A172 (cell line): ENCODE measurements around the gene PGA5. TPM values are rescaled to one million over a fixed set of nuclear protein-coding genes. Genes with fewer than 3 reads are reported as not detected.
"Not testable (repeated sequence)": the region's sequence is repeated elsewhere in the genome, so short reads cannot be mapped to it uniquely, and the experiment has no call there.

Experiments
- DNase-seq: peaks from one replicate; pipeline ENCODE4 v3.0.0-alpha.2; 2015; ENCODE audit warnings: low spot score
- total RNA-seq: library from RNA; depleted of rRNA; stranded (reverse); fragments of >200 nt; shearing (Covaris generic); gene quantifications from 2 replicates; pipeline ENCODE4 v1.2.3, GENCODE V29; 2014

The PGA5 gene
- total RNA-seq, 1 experiment from 2014 or later: not detected

DNA sequence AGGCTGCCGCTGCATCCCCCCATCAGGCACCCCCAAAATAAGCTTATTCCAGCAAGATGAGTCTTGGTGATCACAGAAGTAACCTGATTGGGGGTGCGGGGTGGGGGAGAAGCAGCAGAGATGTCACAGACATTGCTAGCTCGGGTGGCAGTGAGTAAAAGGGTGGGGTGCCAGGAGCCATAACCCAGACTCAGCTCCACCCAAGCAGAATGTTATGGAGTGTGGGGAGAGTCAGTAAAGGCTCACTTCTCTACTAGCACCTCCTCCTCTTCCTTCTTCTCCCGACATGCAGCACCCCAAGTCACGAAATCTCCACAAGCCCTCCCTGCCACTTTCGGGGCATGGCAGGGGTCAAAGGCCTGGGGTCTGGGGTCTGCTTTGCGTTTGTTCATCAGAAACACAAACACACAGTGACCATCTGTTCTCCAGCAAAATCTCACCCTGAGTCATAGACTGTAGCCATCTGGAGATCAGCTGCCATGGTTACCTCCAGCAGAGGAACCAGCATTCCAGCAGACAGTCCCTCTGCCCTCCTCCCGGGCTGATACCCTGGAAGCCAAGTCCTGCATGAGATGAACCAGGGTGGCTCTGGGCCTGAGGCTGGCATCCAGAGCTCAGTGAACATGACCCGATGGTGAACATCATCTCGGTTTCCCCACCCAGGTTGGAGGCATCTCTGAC, 14.4 kb upstream of the PGA5 start:
- DNase-seq: not testable (repeated sequence)

DNA sequence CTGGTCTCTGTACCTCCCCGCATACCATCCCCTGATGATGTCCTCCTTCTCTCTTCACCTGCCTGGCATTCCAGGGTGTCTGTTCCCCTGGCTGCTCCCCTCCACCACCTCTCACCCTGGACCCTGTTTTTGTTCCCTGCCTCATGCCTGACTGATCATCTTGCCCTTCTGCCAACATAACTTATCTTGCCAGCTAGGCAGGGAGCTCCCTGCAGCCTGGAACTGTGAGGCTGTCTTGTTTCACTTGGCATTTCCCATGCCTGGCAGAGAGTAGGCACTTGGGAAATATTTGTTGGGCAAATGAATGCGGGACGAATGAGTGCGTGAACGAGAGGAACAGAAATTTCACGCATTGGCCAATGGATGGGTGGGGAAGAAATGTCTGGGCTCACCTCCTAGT, 11.5 kb upstream of the PGA5 start:
- DNase-seq: not testable (repeated sequence)

DNA sequence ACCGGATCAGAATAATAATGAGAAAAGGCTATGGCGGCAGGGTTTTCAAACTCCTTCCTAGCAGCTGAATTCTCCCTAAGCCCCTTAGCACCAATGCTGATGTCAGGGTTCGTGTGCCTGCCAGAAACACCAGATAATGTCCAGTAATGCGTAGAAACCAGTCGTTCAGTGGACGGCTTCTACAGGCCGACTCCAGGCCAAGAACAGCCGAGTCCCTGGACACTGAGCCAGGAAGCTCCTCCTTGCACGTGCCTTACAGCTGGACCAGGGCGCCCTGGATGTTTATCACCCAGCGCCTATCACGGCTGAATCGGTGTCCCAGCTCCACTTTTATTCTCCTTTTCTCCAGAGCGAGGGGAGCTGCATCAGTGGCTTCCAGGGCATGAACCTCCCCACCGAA, 9.9 kb upstream of the PGA5 start:
- not testable (repeated sequence) for DNase-seq

DNA sequence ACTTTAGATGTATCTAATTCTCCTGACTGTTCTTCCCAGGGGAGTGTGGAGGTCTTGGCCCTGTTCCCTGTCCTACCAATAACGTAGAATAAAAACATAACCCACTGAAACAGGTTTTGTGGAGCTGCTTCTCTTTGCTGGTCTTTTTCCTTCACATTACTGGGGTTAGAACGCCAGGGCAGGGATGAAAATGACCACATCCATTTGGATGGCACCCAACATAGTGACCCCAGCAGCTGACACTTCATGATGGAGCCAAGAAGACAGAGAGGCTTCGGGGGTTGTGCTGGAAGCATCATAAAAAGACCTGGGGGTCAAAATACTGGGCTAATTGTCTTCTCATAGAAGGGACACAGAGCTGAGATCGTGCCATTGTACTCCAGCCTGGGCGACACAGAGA, 9.4 kb upstream of the PGA5 start:
- DNase-seq: not testable (repeated sequence)

DNA sequence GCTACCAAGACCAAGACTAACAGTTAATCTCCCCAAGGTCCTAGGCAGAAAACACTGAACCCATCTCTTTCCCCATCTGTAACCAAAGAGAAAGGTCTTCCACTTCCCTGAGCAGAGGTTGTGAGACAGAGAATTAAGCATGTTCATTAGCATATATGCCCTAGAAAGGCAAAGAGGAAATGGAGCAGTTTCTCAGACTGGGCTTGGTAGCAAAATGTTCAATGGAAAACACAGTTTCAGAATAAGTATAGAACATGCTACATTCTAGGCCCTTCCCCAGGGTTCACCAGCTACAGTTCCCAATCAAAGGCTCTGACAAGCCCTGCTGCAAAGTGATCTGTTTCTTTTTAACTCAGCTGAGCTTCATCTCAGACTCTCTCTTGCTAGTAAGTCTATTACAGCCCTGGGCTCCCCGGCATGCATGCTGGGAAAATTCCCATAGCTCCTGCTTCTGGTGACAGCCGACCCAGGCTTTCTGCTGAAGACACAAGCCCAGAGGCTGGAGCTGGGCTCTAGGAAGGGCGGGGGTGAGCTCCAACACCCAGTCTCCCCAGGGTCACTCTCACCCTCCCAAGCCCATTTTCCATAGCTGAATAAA, 8.3 kb upstream of the PGA5 start:
- not testable (repeated sequence) for DNase-seq

DNA sequence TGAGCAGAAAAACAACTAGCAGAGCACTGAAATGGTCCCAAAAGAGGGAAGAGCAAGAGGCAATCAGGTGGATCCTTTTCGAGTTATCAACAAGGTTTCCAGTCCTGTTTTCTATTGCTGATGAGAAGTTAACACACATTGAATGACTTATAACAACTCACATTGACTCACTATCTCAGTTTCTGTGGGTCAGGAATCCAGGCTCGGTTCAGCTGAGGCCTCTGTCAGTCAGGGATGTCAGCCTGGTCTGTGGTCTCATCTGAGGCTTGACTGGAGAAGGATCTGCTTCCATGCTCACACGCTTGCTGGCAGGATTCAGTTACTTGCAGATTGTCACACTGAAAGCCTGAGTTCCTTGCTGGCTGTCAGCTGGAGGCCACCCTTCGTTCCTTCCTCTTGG, 3.8 kb upstream of the PGA5 start:
- DNase-seq: not testable (repeated sequence)

DNA sequence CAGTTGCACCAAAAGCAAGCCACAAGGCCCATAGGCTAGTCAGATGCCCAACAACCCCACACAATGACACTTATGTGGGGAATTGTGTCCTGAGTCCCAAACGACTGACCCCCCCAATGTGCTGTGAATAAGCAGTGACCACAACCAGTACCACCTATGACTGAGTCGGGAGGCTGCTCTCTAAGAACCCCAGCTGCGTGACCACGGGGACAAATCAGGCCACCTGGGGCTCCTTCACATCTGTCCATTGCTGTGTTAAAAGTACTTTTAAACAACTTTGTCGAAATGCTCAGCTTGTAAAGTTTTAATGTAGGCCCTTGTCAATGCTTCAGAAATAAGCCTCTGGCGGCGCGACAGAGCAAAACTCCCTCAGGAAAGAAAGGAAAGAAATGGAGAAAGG, 687 bp upstream of the PGA5 start:
- DNase-seq: not testable (repeated sequence)

DNA sequence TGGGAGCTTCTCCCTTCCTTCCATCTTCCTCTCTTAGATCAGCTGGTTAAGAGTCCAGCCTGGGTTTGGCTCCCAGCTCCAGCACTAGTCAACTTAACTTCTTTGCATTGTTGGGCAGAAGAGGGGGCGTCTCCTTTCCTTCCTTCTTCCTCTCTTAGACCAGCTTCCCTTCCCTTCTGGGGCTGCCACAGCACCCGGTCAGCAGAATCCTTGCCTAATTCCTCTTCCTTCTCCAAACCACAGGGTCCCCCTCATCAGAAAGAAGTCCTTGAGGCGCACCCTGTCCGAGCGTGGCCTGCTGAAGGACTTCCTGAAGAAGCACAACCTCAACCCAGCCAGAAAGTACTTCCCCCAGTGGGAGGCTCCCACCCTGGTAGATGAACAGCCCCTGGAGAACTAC, 551 bp downstream of the PGA5 start:
- DNase-seq: not testable (repeated sequence)

DNA sequence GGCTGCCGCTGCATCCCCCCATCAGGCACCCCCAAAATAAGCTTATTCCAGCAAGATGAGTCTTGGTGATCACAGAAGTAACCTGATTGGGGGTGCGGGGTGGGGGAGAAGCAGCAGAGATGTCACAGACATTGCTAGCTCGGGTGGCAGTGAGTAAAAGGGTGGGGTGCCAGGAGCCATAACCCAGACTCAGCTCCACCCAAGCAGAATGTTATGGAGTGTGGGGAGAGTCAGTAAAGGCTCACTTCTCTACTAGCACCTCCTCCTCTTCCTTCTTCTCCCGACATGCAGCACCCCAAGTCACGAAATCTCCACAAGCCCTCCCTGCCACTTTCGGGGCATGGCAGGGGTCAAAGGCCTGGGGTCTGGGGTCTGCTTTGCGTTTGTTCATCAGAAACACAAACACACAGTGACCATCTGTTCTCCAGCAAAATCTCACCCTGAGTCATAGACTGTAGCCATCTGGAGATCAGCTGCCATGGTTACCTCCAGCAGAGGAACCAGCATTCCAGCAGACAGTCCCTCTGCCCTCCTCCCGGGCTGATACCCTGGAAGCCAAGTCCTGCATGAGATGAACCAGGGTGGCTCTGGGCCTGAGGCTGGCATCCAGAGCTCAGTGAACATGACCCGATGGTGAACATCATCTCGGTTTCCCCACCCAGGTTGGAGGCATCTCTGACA, 4.4 kb downstream of the PGA5 start:
- DNase-seq: not testable (repeated sequence)

DNA sequence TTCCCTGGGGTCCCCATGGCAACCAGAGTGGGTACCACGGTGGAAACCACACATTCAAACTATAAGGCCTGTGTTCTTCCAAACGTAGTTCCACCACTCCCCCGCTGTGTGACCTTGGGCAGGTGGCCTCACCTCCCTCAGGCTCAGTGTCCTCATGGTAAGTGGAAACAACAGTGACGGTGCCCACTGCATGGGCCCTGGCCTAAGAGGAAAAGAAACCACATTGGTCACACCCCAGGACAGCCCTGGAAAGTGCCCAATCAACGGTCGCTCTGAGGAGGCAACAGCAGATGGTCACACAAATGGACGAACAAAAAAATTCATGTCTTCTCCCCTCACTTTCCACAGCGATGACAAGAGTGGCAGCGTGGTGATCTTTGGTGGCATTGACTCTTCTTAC, 7.1 kb downstream of the PGA5 start:
- DNase-seq: not testable (repeated sequence)

DNA sequence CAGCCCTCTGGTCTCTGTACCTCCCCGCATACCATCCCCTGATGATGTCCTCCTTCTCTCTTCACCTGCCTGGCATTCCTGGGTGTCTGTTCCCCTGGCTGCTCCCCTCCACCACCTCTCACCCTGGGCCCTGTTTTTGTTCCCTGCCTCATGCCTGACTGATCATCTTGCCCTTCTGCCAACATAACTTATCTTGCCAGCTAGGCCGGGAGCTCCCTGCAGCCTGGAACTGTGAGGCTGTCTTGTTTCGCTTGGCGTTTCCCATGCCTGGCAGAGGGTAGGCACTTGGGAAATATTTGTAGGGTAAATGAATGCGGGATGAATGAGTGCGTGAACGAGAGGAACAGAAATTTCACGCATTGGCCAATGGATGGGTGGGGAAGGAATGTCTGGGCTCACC, 8.2 kb downstream of the PGA5 start:
- not testable (repeated sequence) for DNase-seq

DNA sequence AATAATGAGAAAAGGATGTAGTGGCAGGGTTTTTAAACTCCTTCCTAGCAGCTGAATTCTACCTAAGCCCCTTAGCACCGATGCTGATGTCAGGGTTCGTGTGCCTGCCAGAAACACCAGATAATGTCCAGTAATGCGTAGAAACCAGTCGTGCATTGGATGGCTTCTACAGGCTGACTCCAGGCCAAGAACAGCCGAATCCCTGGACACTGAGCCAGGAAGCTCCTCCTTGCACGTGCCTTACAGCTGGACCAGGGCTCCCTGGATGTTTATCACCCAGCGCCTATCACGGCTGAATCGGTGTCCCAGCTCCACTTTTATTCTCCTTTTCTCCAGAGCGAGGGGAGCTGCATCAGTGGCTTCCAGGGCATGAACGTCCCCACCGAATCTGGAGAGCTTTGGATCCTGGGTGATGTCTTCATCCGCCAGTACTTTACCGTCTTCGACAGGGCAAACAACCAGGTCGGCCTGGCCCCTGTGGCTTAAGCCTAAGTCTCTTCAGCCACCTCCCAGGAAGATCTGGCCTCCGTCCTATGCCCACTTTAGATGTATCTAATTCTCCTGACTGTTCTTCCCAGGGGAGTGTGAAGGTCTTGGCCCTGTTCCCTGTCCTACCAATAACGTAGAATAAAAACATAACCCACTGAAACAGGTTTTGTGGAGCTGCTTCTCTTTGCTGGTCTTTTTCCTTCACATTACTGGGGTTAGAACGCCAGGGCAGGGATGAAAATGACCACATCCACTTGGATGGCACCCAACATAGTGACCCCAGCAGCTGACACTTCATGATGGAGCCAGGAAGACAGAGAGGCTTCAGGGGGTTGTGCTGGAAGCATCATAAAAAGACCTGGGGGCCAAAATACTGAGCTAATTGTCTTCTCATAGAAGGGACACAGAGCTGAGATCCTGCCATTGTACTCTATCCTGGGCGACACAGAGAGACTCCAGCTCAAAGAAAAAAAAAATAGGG, 10.1 kb downstream of the PGA5 start:
- not testable (repeated sequence) for DNase-seq

DNA sequence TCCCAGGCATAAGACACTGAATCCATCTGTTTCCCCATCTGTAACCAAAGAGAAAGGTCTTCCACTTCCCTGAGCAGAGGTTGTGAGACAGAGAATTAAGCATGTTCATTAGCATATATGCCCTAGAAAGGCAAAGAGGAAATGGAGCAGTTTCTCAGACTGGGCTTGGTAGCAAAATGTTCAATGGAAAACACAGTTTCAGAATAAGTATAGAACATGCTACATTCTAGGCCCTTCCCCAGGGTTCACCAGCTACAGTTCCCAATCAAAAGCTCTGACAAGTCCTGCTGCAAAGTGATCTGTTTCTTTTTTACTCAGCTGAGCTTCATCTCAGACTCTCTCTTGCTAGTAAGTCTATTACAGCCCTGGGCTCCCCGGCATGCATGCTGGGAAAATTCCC, 11.4 kb downstream of the PGA5 start:
- DNase-seq: not testable (repeated sequence)

DNA sequence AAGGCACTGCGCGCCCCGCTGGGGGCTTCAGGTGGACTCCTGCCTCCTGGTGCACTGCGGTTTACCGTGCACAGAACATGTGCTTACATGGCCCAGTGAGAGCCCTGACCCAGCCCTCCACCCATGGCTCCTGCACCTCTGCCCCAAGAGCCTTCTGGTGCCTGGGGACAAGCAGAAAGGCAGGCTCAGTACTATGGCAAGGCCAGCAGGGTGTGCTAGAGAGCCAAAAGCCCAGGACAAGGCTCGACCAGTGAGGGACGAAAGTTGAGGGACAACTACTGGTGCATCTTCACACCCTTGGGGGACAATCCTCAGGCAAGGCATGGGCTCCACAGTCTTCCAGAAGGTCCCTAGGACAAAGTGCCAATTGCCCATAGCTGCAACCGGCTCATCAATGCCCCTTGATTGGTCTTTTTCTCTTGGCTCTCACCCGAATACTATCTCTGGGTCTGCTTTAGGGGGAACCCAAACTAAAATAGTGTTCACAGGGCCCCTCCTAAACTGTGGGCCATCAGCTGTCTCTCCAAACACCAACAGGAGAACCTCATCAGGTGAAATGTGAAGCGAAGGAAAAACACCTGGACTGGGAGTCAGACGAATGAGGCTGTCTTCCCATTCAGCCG, 13.5 kb downstream of the PGA5 start:
- DNase-seq: peak; percentile 49

DNA sequence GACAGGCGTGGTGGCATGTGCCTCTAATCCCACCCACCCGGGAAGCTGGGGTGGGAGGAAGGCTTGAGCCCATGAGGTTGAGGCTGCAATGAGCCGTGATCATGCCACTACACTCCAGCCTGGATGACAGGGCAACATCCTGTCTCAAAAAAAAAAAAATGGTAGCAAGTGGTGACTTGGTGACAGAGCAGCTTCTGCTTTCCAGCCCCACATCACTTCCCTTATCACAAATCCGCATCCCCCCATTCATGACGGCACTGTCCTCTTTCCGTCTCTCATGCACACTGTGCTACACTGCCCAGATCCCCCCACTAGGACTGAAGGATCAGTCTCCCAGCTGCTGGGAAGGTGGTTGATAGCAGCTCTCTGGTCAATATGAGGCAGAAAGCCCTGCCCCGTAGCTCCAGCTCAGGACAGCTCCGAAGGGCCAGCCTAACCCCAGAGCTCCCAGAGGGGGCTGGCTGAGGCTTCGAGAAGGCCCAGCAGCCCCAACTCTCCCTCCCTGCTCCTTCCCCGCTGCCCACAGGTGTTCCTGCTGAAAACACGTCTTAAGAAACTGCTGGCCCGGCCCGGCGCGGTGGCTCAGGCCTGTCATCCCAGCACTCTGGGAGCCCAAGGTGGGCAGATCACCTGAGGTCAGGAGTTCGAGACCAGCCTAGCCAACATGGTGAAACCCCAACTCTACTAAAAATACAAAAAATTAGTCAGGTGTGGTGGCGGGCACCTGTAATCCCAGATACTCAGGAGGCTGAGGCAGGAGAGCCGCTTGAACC, 15.9 kb downstream of the PGA5 start:
- DNase-seq: no peak

DNA sequence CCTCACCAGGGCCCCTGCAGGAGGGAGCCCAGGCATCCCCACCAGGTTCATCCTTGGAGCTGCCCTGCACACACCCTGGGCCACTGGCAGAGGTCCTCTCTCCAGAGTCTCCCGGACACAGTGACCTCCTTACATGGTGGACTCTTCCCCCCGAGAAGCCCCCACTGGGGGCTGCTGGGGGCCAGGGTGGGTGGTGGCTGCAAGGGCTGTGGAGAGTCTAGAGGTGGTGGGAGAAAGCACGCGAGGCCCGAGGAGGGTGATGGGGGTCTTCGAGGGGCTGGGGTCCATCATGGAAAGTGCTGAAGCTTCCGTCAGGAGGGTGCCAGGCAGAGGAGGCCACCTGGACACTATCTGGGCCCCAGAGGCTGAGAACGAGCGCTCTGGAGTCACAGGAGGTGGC, 17.6 kb downstream of the PGA5 start:
- no peak for DNase-seq

DNA sequence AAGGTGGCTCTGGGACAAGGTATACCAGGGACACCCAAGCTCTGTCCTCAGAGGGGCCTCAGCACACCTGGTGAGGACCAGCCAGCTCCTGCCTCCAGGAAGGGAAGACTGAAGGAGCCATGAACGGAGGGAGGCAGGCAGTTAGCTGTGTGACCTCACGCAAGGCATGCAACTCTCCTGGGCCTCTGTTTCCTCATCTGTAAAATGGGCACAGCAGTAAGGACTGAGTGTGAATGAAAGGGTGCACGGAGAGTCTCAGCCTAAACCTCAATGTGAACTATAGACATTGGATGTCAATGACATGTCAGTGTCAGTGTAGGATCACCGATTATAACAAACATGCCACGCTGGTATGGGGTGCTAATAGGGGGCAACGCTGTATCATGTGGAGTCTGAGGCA, 18.4 kb downstream of the PGA5 start:
- no peak for DNase-seq

DNA sequence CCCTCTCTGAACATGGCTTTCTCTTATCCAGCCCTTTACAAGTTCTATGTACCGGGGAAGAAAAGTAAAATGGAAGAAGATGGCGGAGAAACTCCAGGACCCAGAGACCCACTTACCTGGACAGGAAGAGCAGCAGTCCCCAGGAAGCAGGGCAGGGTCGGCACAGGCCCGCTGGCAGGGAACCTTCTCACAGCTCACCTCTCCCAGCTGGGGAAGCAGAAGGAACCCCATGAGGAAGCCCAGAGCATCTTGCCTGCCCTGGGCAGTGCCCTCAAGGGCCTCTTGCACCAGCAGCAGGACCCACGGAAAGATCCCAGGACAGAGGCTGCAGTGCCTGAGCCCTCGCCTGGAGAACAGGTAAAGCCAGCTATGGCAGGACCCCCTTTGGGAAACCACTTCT, 23.4 kb downstream of the PGA5 start:
- DNase-seq: no peak

DNA sequence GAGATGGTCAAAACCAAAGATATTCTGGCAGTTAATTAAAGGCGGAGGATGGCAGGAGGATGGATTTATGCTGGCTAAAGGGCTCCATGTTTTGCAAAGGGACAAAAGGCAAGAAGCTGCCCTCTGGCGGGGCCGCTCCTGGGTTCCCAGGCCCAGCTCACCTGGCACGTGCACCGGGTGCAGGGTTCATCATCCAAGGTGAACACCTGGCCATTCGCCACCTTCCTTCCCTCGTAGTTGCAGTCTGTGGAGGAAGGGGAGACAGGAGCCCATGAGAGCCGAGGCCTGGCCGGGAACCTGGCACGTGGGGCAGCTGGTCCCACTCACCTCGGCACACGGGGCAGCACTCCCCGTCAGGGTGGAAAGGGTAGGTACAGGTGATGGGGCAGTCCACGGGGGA, 23.8 kb downstream of the PGA5 start:
- no peak for DNase-seq

DNA sequence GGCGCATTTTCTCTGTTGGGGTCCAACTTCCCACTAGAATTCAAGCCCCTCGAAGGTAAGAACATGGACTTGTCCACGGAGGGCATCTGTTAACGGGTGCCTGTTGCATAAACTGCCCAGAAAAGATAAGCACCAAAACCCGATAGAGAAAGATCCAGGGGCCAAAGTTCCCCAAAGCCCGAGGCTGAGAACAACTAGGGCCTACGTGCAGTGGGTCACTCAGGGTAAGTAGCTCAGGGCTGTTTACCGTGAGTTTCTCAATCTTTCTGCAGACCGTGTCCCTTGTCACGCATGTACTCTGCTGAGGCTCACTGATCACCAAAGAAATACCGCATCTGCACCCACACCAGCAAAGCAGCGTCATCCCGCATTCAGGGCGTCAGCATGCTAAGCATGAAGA, 24.4 kb downstream of the PGA5 start:
- DNase-seq: no peak

DNA sequence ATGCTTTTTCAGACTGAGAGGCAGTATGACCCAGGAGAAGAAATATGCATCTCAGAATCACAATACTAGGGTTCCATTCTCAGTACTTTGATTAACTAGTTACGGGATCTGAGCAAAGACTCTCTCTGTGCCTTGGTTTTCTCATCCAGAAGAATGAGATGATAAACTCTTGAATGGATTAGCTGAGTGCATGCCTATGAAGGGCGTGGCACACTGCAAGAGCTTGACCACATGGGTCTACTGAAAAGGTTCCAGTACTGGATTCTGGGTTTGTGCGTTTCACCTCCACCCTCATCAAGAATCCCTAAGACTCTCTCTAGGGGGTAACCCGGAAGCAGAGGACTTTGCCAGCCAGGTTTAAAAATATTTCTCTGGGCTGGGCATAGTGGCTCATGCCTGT, 25.6 kb downstream of the PGA5 start:
- peak; percentile 40 for DNase-seq
